HepG2 (cell line): ENCODE results near the gene PPP2R5D. TPM values are rescaled to one million over a fixed set of nuclear protein-coding genes. Genes with fewer than 3 reads are reported as not detected.
A peak's percentile ranks its signal among the peaks of the same experiment; 100 is the strongest.

ENCODE experiments used
- AFF4 ChIP-seq: sonication (generic); formaldehyde crosslinking; IDR thresholded peaks from 2 replicates; pipeline ENCODE4 v1.4.0; 2020; ENCODE audit warnings: missing genetic modification reagents
- HNRNPK ChIP-seq: fragments of 200-400 bp; formaldehyde crosslinking; IDR thresholded peaks from 2 replicates; pipeline ENCODE4 v1.6.1; 2018; ENCODE audit warnings: low read length, low read depth, moderate library complexity, mild to moderate bottlenecking; ENCODE audit not compliant: poor library complexity, severe bottlenecking
- MTA1 ChIP-seq: sonication (generic); formaldehyde crosslinking; IDR thresholded peaks from 2 replicates; pipeline ENCODE4 v1.4.0; 2020; ENCODE audit warnings: missing genetic modification reagents, mild to moderate bottlenecking, borderline replicate concordance
- PRDM4 ChIP-seq: sonication (generic); formaldehyde crosslinking; IDR thresholded peaks from 2 replicates; pipeline ENCODE4 v1.9.0; 2021; ENCODE audit warnings: missing genetic modification reagents, borderline replicate concordance
- TEAD3 ChIP-seq: optimal IDR thresholded peaks from 2 replicates; pipeline ENCODE3; 2016; ENCODE audit warnings: borderline replicate concordance
- ZBTB37 ChIP-seq: sonication (generic); formaldehyde crosslinking; IDR thresholded peaks from 2 replicates; pipeline ENCODE4 v1.4.0; 2020; ENCODE audit warnings: mild to moderate bottlenecking, missing genetic modification reagents
- ZHX2 ChIP-seq, 2 experiments: sonication (generic) in 1 of 2; formaldehyde crosslinking in 1 of 2; IDR thresholded peaks; 2 replicates each; pipeline versions ENCODE4 v1.6.1 to v1.9.0; 2014 to 2022; ENCODE audit warnings: antibody characterized with exemption in 1 of 2, borderline replicate concordance in 1 of 2, inconsistent platforms in 1 of 2, low read depth in 1 of 2, missing genetic modification reagents in 1 of 2
- ZNF367 ChIP-seq: sonication (generic); formaldehyde crosslinking; IDR thresholded peaks from 2 replicates; pipeline ENCODE4 v1.4.0; 2020; ENCODE audit warnings: missing genetic modification reagents, borderline replicate concordance
- ZNF850 ChIP-seq: sonication (generic); formaldehyde crosslinking; conservative IDR thresholded peaks from 2 replicates; pipeline ENCODE4 v1.9.0; 2021; ENCODE audit warnings: mild to moderate bottlenecking, missing genetic modification reagents
- polyA plus RNA-seq, 8 experiments: library from polyadenylated mRNA; depleted of rRNA in 3 of 8; stranded (reverse) in 7 of 8; unstranded in 1 of 8; fragments of >200 nt; fragmentation: Illumina TruSeq in 4 of 8; extraction: Trizol in 4 of 8; gene quantifications; 2 replicates each; pipeline versions ENCODE4 v1.2.1 to v1.2.3, GENCODE V29; 2011 to 2016; ENCODE audit warnings: low read depth in 4 of 8, missing spikeins in 1 of 8, mixed read lengths in 1 of 8; ENCODE audit not compliant: insufficient read depth in 1 of 8
- total RNA-seq, 5 experiments: library from RNA; depleted of rRNA; stranded (reverse); fragments of >200 nt; fragmentation: Illumina TruSeq; extraction: Trizol; gene quantifications; 2 replicates each; pipeline ENCODE4 v1.2.3, GENCODE V29; 2016; ENCODE audit warnings: low read depth in 1 of 5
- TF ChIP-seq, protein P1 (sequence below): sonication (generic); formaldehyde crosslinking; IDR thresholded peaks from 2 replicates; pipeline ENCODE4 v1.4.0; 2020; ENCODE audit warnings: mild to moderate bottlenecking, missing genetic modification reagents

PPP2R5D gene
- total and polyA plus RNA-seq, 2 of the 13 experiments (the other 11 are each of a cell fraction or from before 2014, with no cell fraction given), result 53.7 to 60.4 TPM

DNA sequence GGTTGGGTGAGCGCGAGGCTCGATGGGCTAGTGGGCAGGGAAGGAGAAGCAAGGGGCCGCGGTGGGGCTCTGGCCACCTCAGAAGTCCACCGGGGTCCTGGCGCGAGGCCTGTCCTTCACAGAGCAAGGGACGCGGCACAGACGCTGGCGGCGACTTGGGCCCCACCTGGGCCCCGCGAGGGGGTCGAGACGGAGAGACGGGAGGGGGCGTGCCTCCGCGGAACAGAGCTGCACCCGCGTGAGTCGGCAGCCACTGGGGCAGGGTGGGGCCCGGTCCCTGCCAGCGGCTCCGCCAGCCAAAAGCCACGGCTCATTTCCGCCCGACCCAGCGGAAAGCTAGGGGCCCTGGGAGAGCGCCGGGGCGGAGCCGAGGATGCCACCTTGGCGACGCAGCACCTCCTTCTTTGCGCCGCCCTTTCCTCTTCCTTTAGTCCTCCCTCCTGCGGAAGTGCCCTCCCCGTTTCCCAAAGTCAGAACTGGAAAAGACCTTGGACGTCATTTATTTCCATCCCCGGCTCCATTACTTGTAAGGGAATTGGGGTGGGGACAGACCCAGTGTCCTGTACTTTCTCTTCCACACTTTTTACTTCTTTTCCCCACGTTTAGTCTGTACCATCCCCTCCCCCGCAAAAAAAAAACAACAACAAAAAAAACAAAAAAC, 69.3 kb downstream of the PPP2R5D start, which contains the start of gene CUL7 (continued):
- peak; percentile 84 for TF ChIP-seq ZHX2 (IDR thresholded peaks at IDR 0.05; ENCODE audit: low read depth)
- no peak for TF ChIP-seq ZHX2 (CRISPR knock-in tag; IDR thresholded peaks at IDR 0.05; ENCODE audit: borderline replicate concordance)
- peak; percentile 84; the same call in 1 of the 2 replicates for TF ChIP-seq PRDM4 (CRISPR knock-in tag)
- no peak for TF ChIP-seq ZNF367
- TF ChIP-seq, protein P1, sequence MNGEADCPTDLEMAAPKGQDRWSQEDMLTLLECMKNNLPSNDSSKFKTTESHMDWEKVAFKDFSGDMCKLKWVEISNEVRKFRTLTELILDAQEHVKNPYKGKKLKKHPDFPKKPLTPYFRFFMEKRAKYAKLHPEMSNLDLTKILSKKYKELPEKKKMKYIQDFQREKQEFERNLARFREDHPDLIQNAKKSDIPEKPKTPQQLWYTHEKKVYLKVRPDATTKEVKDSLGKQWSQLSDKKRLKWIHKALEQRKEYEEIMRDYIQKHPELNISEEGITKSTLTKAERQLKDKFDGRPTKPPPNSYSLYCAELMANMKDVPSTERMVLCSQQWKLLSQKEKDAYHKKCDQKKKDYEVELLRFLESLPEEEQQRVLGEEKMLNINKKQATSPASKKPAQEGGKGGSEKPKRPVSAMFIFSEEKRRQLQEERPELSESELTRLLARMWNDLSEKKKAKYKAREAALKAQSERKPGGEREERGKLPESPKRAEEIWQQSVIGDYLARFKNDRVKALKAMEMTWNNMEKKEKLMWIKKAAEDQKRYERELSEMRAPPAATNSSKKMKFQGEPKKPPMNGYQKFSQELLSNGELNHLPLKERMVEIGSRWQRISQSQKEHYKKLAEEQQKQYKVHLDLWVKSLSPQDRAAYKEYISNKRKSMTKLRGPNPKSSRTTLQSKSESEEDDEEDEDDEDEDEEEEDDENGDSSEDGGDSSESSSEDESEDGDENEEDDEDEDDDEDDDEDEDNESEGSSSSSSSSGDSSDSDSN (CRISPR knock-in tag), result peak; percentile 94
- peak; percentile 83 for TF ChIP-seq TEAD3 (CRISPR knock-in tag)
- 0 out of 2 replicates have a peak, but pooled peaks have one; percentile 32 for TF ChIP-seq ZNF850 (CRISPR knock-in tag)
- TF ChIP-seq MTA1 (CRISPR knock-in tag), result peak; percentile 87
- no peak; the same call in 1 of the 2 replicates for TF ChIP-seq ZBTB37
- TF ChIP-seq HNRNPK, result peak; percentile 92
- TF ChIP-seq AFF4 (CRISPR knock-in tag), result peak; percentile 71; the same call in 1 of the 2 replicates
